Stimulated activated CD8-positive, alpha-beta memory T cell treated with anti-CD3 and anti-CD28 coated beads, Interleukin-4, amount 100 ng/mL, for 4 hours (primary cell): Measurements from ENCODE around the gene TMC8.

Experiments used
- DNase-seq, 2 donors: peaks; one replicate each; pipeline ENCODE4 v3.0.0-alpha.2; 2020; ENCODE audit warnings: low read depth in 2 of 2, low spot score in 1 of 2

TMC8 gene

GRCh38 chr17:78122931-78123249, 7.7 kb upstream of the TMC8 start:
- DNase-seq: no peak

- no peak for DNase-seq
Measured at GRCh38 chr17:78123258-78123929, 7.2 kb upstream of the TMC8 start.

- no peak for DNase-seq
Measured at GRCh38 chr17:78124081-78124835, 6.3 kb upstream of the TMC8 start.

GRCh38 chr17:78124836-78125137, 5.8 kb upstream of the TMC8 start:
- no peak for DNase-seq

GRCh38 chr17:78125138-78125913, 5.2 kb upstream of the TMC8 start:
- DNase-seq: no peak

GRCh38 chr17:78125976-78126894, 4.3 kb upstream of the TMC8 start:
- no peak for DNase-seq

GRCh38 chr17:78126895-78127238, 3.7 kb upstream of the TMC8 start:
- DNase-seq: no peak

GRCh38 chr17:78127239-78127887, 3.2 kb upstream of the TMC8 start:
- DNase-seq: peak in 1 of 2 donors; percentile 50

- DNase-seq: no peak
Measured at GRCh38 chr17:78127888-78128550, 2.6 kb upstream of the TMC8 start.

GRCh38 chr17:78128551-78129350, 1.8 kb upstream of the TMC8 start, which contains the start of gene TMC6:
TMC6 (minus strand) TSS chr17:78128755; CDS start chr17:78126832, 1,923 bp downstream.
- peak in 1 of 2 donors; percentile 58 for DNase-seq

GRCh38 chr17:78129351-78130089, 1.1 kb upstream of the TMC8 start:
- no peak for DNase-seq

GRCh38 chr17:78130090-78130436, 508 bp upstream of the TMC8 start:
- DNase-seq: no peak

- peak in 1 of 2 donors; percentile 77 for DNase-seq
Measured at GRCh38 chr17:78131172-78132083, 857 bp downstream of the TMC8 start.

GRCh38 chr17:78132084-78132676, 1.6 kb downstream of the TMC8 start:
- DNase-seq: peak in 1 of 2 donors; percentile 67

GRCh38 chr17:78132767-78133178, 2.2 kb downstream of the TMC8 start:
- DNase-seq: no peak

- no peak for DNase-seq
Measured at GRCh38 chr17:78133179-78133951, 2.8 kb downstream of the TMC8 start.
